Measurements from ENCODE around the gene MRGPRG. TPM values are rescaled to one million over a fixed set of nuclear protein-coding genes. Genes with fewer than 3 reads are reported as not detected.
A peak's percentile ranks its signal among the peaks of the same experiment; 100 is the strongest.

MRGPRG gene
- polyA plus RNA-seq, 1 donor, result not detected

DNA sequence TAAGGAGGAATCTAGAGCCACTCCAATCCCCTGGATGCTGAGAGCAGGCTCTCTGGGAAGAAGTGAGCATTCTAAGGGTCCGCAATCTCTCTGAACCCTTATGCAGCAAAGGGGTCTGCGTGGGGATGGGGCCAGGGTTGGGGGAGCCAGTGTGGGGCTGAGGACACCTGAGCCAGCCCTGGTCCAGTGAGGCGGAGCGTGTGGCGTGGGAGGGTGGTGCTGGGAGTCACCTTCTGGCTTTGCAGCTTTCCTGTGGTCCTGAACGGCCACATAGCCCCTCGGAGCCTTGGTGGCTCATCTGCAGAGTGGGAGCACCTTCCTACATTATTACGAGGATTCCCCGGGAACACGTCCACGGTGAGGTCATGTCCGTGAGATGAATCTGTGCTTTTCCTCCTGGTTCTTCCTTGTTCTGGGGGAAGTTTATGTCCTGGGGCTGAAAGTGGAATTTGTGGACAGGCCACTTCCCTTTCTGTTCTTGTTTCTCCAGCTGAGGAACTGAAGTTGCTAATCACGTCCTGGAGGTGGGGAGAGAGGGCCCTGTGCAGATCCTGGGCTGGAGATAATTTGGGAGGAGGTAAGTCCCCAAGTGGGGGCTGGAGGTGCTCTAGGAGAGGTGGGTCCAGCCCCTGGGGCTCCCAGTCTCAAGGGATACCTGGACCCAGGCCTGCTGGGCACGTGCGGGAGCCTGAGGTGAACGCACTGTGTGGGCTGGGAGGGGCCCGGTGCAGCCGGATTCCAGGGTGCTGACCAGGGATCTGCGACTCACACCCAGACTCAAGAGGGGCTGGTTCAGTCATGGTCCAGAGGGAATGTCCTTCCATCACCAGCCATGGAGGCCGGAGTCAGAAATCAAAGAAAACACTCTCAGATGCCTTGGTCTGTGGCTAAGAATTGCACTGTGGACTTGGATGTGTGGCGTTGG lies 7.5 kb upstream of the MRGPRG start:
- no peak for DNase-seq

- DNase-seq, result no peak
These were observed 6.6 kb upstream of the MRGPRG start for GRCh38 chr11:3225159-3225758.

DNA sequence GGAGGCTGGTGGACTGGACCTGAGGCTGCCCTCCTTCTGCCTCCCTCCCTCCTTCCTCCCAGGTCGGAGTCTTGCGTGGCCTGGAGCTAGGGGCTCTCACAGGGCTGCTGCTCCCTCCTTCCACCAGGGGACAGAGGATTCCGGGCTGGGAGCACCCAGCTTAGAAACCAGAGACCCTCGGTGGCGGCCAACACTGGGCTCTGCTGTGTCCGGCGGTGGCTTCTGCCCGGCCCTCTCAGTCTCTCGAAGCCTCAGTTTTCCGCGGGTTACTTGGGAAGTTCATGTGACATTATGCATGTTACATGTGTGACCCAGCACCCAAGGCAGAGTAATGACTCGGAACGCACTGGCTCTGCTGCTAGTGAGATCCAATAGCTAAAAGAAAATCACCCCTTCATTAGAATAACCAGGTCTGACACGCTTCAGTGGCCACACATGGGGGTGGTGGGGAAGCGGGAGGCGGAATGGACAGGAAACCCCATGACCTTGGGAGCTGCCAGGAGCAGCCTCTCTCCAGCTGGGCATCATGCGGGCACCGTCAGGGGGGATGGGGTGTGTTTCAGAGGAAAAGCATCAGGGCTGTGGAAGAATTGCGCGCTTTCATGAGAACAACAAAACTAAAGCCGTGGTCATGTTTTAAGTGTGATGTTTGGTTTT lies 5.9 kb upstream of the MRGPRG start:
- DNase-seq, result peak; percentile 56

DNA sequence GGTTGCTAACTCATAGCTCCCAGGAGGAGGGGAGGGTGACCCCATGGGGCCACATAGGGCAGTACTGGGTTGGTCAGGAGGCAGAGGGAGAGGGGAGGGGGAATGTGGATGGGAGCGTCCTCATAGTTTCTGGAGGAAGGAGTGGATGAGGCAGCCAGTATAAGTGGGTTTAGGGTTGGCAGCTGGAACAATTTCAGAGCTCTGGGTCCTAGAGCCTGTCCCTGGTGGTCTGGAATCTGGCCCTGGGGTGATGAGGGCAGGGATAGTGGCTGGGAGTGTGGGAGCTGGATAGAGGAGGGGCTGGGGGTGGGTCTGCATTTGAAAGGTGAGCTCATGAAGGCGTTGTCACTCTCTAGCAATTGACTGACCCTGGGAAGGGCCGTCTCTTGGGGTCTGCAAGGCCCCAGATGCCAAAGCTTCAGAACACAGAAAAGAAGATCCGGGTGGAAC lies 5.3 kb upstream of the MRGPRG start:
- no peak for DNase-seq

DNA sequence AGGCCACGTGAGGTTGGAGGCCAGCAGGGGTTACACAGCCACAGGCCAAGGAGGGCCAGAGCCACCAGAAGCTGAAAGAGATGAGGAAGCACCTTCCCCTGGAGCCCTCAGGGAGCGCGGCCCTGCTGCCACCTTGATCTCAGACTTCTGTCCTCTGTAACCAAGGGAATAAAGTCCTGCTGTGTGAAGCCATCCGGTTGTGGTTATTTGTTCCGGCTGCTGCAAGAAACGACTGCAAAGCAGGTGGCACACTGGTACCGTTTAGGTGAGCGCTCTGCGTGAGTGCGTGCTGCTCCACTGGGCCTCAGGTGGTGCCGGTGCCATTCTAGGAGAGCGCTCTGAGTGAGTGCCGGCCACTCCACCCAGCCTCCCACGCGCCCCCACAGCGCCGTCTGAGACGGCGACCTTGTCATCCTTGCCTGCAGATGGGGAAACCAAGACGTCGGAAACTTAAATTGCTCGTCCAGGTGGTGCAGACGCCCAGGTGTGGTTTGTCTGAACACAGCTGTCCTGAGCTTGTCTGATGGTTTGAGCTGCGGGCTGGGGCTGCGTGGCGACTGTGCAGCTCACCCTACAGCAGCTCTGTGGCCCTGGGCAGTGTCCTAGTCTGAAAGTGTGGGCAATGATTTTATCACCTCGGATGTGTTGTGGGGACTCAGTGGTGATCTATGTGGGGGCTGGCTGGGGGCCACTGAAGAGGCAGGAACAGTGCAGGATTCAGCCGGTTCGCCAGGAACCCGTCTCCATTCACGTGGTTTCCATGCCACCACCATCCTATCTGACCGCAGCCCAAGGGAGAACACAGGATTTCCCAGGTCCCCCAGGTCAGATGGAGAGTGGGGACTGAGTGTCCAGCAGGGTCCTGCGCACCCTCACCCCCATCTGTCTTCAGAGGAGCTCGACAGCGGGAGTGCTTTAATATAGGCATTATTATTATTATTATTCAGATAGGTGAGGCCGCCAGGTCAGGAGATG lies 4.6 kb upstream of the MRGPRG start:
- no peak for DNase-seq

- no peak for DNase-seq
These were observed 3.6 kb upstream of the MRGPRG start for GRCh38 chr11:3222003-3222855.

DNA sequence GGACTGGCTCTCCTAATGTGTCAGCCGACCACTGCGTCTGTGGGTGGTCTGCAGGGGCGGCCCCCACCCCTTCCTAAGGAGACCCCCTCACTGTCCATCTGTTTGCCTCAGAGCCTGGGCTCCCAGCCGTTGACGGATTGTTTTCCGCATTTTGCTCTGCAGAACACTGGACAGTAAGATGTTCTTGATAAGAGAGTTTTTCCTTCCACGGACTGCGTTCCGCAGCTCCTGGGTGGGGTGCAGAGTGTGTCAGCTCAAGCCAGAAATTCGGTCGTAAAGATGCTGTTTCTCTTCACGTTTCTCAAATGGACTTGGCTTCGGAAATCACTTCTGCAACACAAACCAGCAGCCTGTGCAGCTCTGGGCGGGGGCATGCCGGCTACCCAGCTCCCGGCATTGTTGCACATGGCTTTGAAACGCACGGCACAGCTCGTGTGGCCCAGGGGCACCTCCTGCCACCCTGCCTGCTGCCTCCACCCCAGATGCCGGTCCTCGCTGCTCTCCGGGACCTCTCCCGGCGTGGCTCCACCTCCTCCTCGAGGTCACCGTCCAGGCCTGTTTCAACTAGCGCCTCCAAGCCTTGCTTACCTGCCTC lies 2.9 kb upstream of the MRGPRG start:
- no peak for DNase-seq

DNA sequence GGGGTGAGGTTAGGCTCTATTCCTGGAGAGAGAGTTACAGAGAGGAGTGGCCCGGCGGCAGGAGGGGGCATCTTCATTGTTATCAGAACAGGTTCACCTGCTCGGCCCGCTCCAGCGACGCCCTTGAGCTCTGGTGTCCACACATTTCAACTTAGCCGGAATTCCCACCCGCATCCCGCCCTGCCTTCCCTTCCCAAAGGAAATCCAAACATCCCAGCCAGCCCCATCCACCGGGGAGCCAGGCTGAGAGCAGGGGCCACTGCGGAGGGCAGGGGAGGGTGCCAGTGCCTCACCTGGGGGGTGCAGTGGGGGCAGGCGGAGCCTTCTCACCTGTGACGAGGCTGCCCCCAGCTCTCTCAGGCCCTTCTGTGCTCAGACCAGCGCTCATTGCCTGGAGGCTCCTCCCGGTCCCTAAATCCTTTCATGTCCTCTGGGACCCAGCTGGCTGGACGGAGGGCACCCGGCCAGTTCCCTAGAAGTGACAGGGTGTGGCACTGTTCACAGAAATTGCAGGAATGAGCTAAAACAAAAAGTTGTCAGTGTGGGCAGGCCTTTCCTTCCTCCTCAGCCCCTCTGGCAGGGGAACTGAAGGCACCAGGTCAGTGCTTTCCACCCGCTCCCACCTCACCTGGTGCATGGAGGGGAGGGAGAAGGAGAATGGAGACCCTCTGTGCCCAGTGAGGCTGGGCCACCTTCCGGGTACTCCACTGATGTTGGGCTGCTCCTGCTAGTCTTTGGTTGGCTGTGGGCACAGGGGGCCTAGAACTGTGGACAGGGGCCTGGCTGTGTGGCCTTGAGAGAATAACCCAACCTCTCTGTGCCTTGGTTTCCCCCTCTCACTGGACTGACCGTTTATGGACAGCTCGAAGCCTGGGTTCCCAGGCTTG lies 2.2 kb upstream of the MRGPRG start:
- DNase-seq, result no peak

- no peak for DNase-seq
These were observed 1.5 kb upstream of the MRGPRG start for GRCh38 chr11:3220101-3220500.

GRCh38 chr11:3219281-3219892 lies 774 bp upstream of the MRGPRG start:
- no peak for DNase-seq

DNA sequence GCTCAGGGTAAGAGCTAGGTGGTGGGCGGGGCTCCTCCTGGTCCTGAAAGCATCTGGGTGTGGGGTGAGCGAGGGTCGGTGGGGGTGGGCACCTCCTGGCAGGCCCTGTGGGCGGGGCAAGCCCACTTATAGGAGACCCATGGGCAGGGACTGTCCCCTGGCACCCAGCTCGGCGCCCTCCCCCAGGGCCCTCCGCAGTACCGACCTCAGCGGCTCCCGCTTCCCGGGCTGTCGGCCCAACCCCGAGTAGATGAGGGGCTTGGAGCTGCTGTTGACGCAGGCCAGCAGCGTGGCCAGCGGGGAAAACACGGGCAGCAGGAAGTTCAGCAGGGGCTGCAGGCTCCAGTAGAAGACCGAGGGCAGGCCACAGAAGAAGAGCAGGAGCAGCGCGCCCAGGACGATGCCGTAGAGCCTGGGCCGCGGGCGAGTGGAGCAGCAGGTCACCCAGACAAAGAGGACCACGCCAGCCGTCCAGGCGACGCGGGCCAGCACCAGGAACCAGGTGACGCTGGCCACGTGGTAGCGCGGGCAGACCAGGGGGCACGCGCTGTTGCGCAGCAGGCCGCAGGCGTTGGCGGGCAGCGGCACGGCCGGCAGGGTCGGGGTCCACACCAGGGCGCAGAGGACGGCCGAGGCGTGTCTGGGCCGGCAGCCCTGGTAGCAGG lies 663 bp downstream of the MRGPRG start:
- DNase-seq, result no peak

- DNase-seq, result no peak
These were observed 2.5 kb downstream of the MRGPRG start for GRCh38 chr11:3216027-3216525.

DNA sequence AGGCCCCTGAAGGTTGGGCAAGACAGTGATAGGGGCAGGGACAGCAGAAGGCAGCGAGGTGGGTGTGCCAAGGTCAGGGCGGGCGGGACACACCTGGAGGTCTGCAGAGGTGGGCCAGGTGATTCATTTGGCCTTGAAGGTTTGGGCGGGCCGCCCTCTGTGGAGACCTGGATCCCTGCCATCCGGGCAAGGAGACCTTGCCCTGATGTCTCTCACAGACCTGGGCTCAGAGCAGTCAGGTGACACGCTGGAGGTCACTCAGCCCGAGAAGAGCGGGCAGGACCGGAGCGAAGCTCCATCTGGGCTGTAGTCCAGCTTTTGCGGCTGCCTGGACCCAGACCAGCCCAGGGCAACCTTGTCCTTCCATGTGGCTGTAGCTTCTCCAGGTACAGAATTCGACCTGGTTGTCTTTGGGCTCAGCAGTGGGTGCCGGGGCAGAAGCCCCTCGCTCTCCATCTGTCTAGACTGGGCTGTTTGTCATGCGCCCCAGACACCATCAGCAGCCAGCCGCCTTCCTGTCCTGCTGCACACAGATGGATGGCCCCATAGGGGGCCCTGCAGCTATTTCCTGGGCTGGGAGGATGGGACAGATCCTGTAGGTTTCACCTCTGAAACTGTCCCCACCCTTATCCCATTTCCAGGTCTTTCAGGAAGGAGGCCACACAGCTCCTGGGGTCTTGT lies 3.1 kb downstream of the MRGPRG start:
- no peak for DNase-seq

- DNase-seq, result no peak
These were observed 4.3 kb downstream of the MRGPRG start for GRCh38 chr11:3214420-3214699.

- no peak for DNase-seq
These were observed 4.8 kb downstream of the MRGPRG start for GRCh38 chr11:3213659-3214419.

DNA sequence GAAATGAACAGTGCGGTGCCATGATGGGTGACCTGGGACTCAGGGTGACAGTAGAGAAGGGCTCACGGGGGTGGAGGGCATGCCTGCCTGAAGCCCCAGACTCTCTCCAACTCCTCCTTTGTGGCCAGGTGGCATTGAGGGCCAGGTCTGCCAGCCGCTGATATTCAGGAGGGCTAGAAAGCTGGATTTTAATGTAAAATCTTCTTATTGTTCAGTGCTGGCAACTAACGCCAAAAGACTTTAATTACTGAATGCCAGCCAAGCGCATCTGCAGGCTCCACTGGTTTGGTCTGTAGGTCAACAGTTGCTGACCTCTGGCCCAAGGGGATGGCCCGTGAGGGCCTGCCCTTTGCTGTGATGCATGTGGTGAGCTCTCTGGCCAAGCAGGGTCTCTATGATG lies 10.3 kb downstream of the MRGPRG start:
- no peak for DNase-seq
